Neural cell (in vitro differentiated cells): ENCODE results near the gene WNT4. TPM values are rescaled to one million over a fixed set of nuclear protein-coding genes. Genes with fewer than 3 reads are reported as not detected.

ENCODE experiments used
- H2AFZ ChIP-seq: fragments of 200-600, 300-800 bp; sonication (generic), shearing (Covaris generic); 2 replicates; pipeline ENCODE4 v1.6.0; 2014; ENCODE audit warnings: low read depth, mild to moderate bottlenecking, antibody characterized with exemption, low read length, moderate library complexity
- H3F3A ChIP-seq: fragments of 200-600 bp; shearing (Covaris generic); 2 replicates; pipeline ENCODE4 v1.6.1; 2016; ENCODE audit warnings: mild to moderate bottlenecking, moderate library complexity, mixed read lengths, antibody characterized with exemption, low read length; ENCODE audit not compliant: insufficient read depth, poor library complexity, severe bottlenecking
- H3K27ac ChIP-seq: fragments of 200-600, 300-800 bp; sonication (generic), shearing (Covaris generic); 2 replicates; pipeline ENCODE4 v1.5.1; 2014; ENCODE audit warnings: mild to moderate bottlenecking, low read length, moderate library complexity
- H3K27me3 ChIP-seq: fragments of 300-800, 200-600 bp; sonication (generic), shearing (Covaris generic); 2 replicates; pipeline ENCODE4 v1.6.0; 2014; ENCODE audit warnings: mild to moderate bottlenecking, low read depth, low read length, moderate library complexity; ENCODE audit not compliant: insufficient read depth
- H3K36me3 ChIP-seq: fragments of 300-800, 200-600 bp; sonication (generic), shearing (Covaris generic); 2 replicates; pipeline ENCODE4 v1.5.1; 2014; ENCODE audit warnings: mild to moderate bottlenecking, antibody characterized with exemption, low read length, moderate library complexity; ENCODE audit not compliant: insufficient read depth
- H3K4me2 ChIP-seq: fragments of 300-800, 200-600 bp; sonication (generic), shearing (Covaris generic); 2 replicates; pipeline ENCODE4 v1.6.0; 2014; ENCODE audit warnings: mild to moderate bottlenecking, low read length
- H3K4me3 ChIP-seq: fragments of 300-800, 200-600 bp; sonication (generic), shearing (Covaris generic); 2 replicates; pipeline ENCODE4 v1.5.1; 2014; ENCODE audit warnings: mild to moderate bottlenecking, low read length, moderate library complexity
- H3K79me2 ChIP-seq: fragments of 200-600 bp; shearing (Covaris generic); replicated peaks from 2 replicates; pipeline ENCODE4 v1.6.0; 2014; ENCODE audit warnings: mild to moderate bottlenecking, low read length, moderate library complexity; ENCODE audit not compliant: insufficient read depth
- H3K9ac ChIP-seq: fragments of 300-800, 200-600 bp; sonication (generic), shearing (Covaris generic); 2 replicates; pipeline ENCODE4 v1.6.1; 2016; ENCODE audit warnings: mild to moderate bottlenecking, low read length, mixed read lengths
- H3K9me2 ChIP-seq: fragments of 200-600 bp; shearing (Covaris generic); 2 replicates; pipeline ENCODE4 v1.6.1; 2016; ENCODE audit warnings: mild to moderate bottlenecking, low read length, mixed read lengths; ENCODE audit not compliant: insufficient read depth
- H3K9me3 ChIP-seq: fragments of 200-600, 300-800 bp; sonication (generic), shearing (Covaris generic); 2 replicates; pipeline ENCODE4 v1.6.1; 2016; ENCODE audit warnings: mild to moderate bottlenecking, mixed run types, low read length, moderate library complexity, mixed read lengths
- H4K20me1 ChIP-seq: fragments of 200-600 bp; shearing (Covaris generic); 2 replicates; pipeline ENCODE4 v1.6.1; 2016; ENCODE audit warnings: mild to moderate bottlenecking, mixed run types; ENCODE audit not compliant: insufficient read depth
- EP300 ChIP-seq: fragments of 450-650 bp; conservative IDR thresholded peaks from 2 replicates; pipeline ENCODE4 v1.6.1; 2014; ENCODE audit warnings: antibody characterized with exemption, mild to moderate bottlenecking, moderate library complexity; ENCODE audit not compliant: poor library complexity, severe bottlenecking
- EZH2 ChIP-seq: fragments of 200-600, 300-800 bp; shearing (Covaris generic), sonication (generic); IDR thresholded peaks from 2 replicates; pipeline ENCODE4 v1.6.1; 2014; ENCODE audit warnings: antibody characterized with exemption, low read length, borderline replicate concordance, mild to moderate bottlenecking; ENCODE audit not compliant: insufficient read depth, poor library complexity, severe bottlenecking
- MXI1 ChIP-seq: fragments of 450-650 bp; conservative IDR thresholded peaks from 2 replicates; pipeline ENCODE4 v1.6.1; 2014; ENCODE audit warnings: antibody characterized with exemption, mild to moderate bottlenecking; ENCODE audit not compliant: poor library complexity, severe bottlenecking
- SMC3 ChIP-seq: fragments of 450-650 bp; conservative IDR thresholded peaks from 2 replicates; pipeline ENCODE4 v1.6.1; 2014; ENCODE audit warnings: antibody characterized with exemption, mild to moderate bottlenecking, moderate library complexity; ENCODE audit not compliant: poor library complexity
- TAF1 ChIP-seq: IDR thresholded peaks from 2 replicates; pipeline ENCODE4 v1.6.1; 2012; ENCODE audit warnings: low read depth
- polyA plus RNA-seq: library from polyadenylated mRNA; depleted of rRNA; stranded (reverse); fragments of >200 nt; gene quantifications from 2 replicates; pipeline ENCODE4 v1.2.3, GENCODE V29; 2014
- TF ChIP-seq, protein P1 (sequence below): fragments of 450-650 bp; IDR thresholded peaks from 2 replicates; pipeline ENCODE4 v1.5.1; 2014; ENCODE audit warnings: antibody characterized with exemption, mild to moderate bottlenecking, moderate library complexity; ENCODE audit not compliant: poor library complexity, severe bottlenecking
- TF ChIP-seq, protein P2 (sequence below): IDR thresholded peaks from 2 replicates; pipeline ENCODE4 v1.6.1; 2012; ENCODE audit warnings: borderline replicate concordance

The WNT4 gene
- polyA plus RNA-seq, 1 donor from 2014 or later, result 5.1 TPM

DNA sequence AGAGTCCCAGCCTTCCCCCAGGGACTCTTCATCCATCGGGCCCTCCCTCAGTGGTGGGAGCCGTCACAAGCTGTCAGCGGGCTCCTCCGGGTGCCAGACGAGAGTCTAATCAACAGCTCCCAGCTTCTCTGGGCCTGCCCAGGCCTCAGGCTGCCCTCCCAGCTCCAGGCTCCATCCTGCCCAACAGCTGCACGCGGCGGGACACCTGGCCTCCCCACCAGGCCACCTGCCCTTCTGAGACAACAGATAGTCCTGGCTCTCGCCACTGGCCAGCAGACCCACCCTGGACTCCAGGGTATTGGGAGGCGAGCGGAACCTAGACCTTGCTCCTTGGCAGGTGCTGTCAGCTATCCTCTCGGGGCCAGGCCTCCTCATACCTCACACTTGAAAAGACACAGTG is 3.1 kb downstream of the WNT4 start:
- Histone ChIP-seq H3K4me2 (no peak overlapping the region), H4K20me1 (no peaks in the 10 kb centered on the region), H3K4me3 (no peak overlapping the region), H3K79me2 (no peaks in the 10 kb centered on the region), H3F3A (no peaks in the 10 kb centered on the region), H3K27me3 (peaks cover 16% of the 10 kb centered on the region), H2AFZ (no peak overlapping the region), H3K9me3 (no peaks in the 10 kb centered on the region), H3K36me3 (no peaks in the 10 kb centered on the region), H3K9me2 (no peaks in the 10 kb centered on the region), H3K27ac (no peak overlapping the region), H3K9ac (no peak overlapping the region)
- TF ChIP-seq, protein P1, sequence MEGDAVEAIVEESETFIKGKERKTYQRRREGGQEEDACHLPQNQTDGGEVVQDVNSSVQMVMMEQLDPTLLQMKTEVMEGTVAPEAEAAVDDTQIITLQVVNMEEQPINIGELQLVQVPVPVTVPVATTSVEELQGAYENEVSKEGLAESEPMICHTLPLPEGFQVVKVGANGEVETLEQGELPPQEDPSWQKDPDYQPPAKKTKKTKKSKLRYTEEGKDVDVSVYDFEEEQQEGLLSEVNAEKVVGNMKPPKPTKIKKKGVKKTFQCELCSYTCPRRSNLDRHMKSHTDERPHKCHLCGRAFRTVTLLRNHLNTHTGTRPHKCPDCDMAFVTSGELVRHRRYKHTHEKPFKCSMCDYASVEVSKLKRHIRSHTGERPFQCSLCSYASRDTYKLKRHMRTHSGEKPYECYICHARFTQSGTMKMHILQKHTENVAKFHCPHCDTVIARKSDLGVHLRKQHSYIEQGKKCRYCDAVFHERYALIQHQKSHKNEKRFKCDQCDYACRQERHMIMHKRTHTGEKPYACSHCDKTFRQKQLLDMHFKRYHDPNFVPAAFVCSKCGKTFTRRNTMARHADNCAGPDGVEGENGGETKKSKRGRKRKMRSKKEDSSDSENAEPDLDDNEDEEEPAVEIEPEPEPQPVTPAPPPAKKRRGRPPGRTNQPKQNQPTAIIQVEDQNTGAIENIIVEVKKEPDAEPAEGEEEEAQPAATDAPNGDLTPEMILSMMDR, result no peak
- TF ChIP-seq MXI1, result no peak
- no peak for TF ChIP-seq EP300
- no peak for TF ChIP-seq EZH2

DNA sequence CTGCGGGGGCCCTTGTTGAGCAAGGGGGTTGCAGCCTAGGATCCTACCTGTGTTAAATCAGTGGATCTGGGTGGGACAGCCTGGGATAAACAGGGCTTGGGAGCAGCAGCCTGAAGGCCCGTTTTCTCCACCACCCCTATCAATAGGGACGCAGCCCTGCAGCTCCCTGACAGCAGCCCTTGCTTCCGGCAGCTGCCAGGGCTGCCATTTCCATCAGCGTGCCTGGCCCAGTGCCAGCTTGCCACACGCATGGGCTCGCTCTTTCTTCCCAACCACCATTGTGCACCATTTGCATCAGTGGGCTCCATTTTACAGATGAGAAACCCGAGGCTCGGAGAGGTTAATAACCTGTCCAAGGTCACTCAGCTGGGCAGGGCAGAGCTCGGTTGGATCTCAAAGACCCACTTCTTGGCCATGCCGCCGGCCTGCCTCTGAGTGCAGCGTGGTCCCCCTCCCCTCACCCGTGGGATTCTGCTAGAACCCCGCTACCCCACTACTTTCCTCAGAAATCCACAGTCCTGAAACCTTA is 3.8 kb downstream of the WNT4 start:
- no peaks in the 10 kb centered on the region for H3K79me2 ChIP-seq
- no peak overlapping the region for H3K9ac ChIP-seq
- no peaks in the 10 kb centered on the region for H3F3A ChIP-seq
- no peak overlapping the region for H3K27ac ChIP-seq
- H4K20me1 ChIP-seq, result no peaks in the 10 kb centered on the region
- no peaks in the 10 kb centered on the region for H3K9me3 ChIP-seq
- TF ChIP-seq EZH2, result no peak
- TF ChIP-seq EP300, result no peak
- TF ChIP-seq SMC3, result no peak
- TF ChIP-seq MXI1, result no peak
- no peaks in the 10 kb centered on the region for H3K9me2 ChIP-seq
- H3K4me3 ChIP-seq, result no peak overlapping the region
- H3K4me2 ChIP-seq, result no peak overlapping the region
- H2AFZ ChIP-seq, result no peak overlapping the region
- H3K36me3 ChIP-seq, result no peaks in the 10 kb centered on the region
- peaks cover 10% of the 10 kb centered on the region for H3K27me3 ChIP-seq

DNA sequence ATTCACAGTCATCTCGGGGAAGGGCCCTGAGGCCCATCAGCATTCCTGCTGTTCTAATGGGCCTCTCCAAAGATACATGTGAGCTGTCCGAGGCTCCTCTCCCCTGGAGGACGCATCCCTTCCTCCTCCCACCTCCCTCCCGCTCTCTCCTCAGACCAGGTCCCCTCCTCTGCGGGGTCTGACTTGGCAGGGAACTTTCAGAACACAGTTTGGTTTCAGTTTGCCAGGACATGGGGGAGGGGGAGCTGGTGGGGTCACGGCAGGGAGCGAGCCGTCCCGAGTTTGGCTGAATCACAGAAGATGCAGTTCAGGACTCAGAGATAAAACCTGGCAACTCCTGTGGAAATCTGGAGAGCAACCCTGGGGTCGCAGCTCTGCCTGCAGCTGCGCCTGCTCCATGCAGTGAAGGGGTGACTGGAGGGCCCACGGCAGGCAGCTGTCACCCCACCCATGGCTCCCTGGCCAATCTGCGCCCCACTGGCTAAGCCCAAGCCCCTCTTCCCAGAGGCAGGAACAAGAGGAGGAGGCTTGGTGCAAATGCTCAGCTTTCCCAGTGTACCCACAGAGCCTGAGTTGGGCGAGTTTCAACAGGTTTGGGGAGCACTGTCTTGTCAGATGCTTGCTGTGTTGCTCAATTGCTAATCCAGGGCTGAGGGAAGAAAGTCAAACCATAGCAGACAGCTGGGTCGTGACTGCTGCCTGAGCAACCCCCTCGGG is 5.7 kb downstream of the WNT4 start:
- no peaks in the 10 kb centered on the region for H3K9me3 ChIP-seq
- peaks cover 3% of the 10 kb centered on the region for H3K27me3 ChIP-seq
- H3F3A ChIP-seq, result no peaks in the 10 kb centered on the region
- H3K4me2 ChIP-seq, result no peak overlapping the region
- H3K9ac ChIP-seq, result no peak overlapping the region
- H3K79me2 ChIP-seq, result no peaks in the 10 kb centered on the region
- no peak overlapping the region for H3K27ac ChIP-seq
- H3K9me2 ChIP-seq, result no peaks in the 10 kb centered on the region
- H3K4me3 ChIP-seq, result no peak overlapping the region
- no peaks in the 10 kb centered on the region for H4K20me1 ChIP-seq
- no peak for TF ChIP-seq TAF1
- no peak for TF ChIP-seq SMC3
- no peak for TF ChIP-seq EZH2
- no peak for TF ChIP-seq MXI1
- TF ChIP-seq, protein P1, result no peak
- TF ChIP-seq, protein P2, sequence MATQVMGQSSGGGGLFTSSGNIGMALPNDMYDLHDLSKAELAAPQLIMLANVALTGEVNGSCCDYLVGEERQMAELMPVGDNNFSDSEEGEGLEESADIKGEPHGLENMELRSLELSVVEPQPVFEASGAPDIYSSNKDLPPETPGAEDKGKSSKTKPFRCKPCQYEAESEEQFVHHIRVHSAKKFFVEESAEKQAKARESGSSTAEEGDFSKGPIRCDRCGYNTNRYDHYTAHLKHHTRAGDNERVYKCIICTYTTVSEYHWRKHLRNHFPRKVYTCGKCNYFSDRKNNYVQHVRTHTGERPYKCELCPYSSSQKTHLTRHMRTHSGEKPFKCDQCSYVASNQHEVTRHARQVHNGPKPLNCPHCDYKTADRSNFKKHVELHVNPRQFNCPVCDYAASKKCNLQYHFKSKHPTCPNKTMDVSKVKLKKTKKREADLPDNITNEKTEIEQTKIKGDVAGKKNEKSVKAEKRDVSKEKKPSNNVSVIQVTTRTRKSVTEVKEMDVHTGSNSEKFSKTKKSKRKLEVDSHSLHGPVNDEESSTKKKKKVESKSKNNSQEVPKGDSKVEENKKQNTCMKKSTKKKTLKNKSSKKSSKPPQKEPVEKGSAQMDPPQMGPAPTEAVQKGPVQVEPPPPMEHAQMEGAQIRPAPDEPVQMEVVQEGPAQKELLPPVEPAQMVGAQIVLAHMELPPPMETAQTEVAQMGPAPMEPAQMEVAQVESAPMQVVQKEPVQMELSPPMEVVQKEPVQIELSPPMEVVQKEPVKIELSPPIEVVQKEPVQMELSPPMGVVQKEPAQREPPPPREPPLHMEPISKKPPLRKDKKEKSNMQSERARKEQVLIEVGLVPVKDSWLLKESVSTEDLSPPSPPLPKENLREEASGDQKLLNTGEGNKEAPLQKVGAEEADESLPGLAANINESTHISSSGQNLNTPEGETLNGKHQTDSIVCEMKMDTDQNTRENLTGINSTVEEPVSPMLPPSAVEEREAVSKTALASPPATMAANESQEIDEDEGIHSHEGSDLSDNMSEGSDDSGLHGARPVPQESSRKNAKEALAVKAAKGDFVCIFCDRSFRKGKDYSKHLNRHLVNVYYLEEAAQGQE, result no peak
- H3K36me3 ChIP-seq, result no peaks in the 10 kb centered on the region
- no peak overlapping the region for H2AFZ ChIP-seq
